GM20000 (cell line): Measurements from ENCODE around the gene PBXIP1.

ENCODE experiments used
- DNase-seq: peaks from one replicate; pipeline ENCODE4 v3.0.0; 2012; ENCODE audit warnings: low spot score
- TF ChIP-seq, protein P1 (sequence below): IDR thresholded peaks from 2 replicates; pipeline ENCODE4 v1.5.1; 2012; ENCODE audit warnings: mild to moderate bottlenecking, control low read depth; ENCODE audit errors: extremely low read depth, missing control alignments

The PBXIP1 gene

GRCh38 chr1:154962156-154962749, 6.4 kb upstream of the PBXIP1 start:
- TF ChIP-seq, protein P1, sequence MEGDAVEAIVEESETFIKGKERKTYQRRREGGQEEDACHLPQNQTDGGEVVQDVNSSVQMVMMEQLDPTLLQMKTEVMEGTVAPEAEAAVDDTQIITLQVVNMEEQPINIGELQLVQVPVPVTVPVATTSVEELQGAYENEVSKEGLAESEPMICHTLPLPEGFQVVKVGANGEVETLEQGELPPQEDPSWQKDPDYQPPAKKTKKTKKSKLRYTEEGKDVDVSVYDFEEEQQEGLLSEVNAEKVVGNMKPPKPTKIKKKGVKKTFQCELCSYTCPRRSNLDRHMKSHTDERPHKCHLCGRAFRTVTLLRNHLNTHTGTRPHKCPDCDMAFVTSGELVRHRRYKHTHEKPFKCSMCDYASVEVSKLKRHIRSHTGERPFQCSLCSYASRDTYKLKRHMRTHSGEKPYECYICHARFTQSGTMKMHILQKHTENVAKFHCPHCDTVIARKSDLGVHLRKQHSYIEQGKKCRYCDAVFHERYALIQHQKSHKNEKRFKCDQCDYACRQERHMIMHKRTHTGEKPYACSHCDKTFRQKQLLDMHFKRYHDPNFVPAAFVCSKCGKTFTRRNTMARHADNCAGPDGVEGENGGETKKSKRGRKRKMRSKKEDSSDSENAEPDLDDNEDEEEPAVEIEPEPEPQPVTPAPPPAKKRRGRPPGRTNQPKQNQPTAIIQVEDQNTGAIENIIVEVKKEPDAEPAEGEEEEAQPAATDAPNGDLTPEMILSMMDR, result no peak
- DNase-seq, result peak; percentile 53

GRCh38 chr1:154961207-154962155, 5.6 kb upstream of the PBXIP1 start, which contains the start of gene PYGO2:
PYGO2 (minus strand) TSS chr1:154961782; CDS start chr1:154961576, 206 bp downstream.
- peak; percentile 93 for DNase-seq
- TF ChIP-seq, protein P1, result peak; percentile 59

DNA sequence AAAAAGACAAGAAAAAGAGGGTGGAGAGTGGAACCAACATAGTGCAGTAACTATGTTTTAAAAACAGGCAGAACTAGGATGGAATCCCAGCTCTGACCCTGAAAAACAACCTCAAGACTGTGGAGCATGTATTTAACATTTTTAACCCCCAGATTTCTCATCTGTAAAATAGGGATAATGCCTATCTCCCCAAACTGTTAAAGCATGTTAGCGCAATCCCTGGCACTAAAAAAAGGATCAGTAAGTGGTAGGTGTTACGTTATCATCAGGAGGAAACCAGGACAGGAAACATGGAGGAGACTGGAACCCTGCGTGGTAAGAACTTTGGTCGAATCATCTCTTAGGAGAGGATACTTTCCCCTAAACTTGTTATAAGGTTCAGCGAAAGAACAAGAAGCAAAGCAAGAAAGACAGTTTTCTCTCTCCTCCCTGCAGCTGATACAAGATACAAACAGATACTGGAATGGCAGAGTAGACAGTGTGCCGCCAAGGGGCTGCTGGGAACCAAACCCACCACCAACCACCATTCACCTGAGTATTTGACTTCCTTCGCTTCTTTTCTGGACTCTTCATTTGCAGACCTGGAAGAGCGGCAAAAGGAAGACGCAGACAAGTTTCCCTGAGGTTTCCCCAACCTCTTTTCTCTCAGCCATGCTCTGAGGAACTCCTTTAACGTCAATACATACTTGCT, 4.7 kb upstream of the PBXIP1 start:
- peak; percentile 28 for DNase-seq

GRCh38 chr1:154959426-154959780, 3.5 kb upstream of the PBXIP1 start:
- TF ChIP-seq, protein P1, result no peak
- no peak for DNase-seq

More for the DNA sequence above, 4.7 kb upstream of the PBXIP1 start:
- TF ChIP-seq, protein P1, result no peak

GRCh38 chr1:154958681-154959425, 3.0 kb upstream of the PBXIP1 start:
- no peak for DNase-seq
- TF ChIP-seq, protein P1, result no peak

- TF ChIP-seq, protein P1, result no peak
- no peak for DNase-seq
Observed at GRCh38 chr1:154958036-154958435, 2.1 kb upstream of the PBXIP1 start.
